Measurements from ENCODE around the gene PIGH.

PIGH gene

DNA sequence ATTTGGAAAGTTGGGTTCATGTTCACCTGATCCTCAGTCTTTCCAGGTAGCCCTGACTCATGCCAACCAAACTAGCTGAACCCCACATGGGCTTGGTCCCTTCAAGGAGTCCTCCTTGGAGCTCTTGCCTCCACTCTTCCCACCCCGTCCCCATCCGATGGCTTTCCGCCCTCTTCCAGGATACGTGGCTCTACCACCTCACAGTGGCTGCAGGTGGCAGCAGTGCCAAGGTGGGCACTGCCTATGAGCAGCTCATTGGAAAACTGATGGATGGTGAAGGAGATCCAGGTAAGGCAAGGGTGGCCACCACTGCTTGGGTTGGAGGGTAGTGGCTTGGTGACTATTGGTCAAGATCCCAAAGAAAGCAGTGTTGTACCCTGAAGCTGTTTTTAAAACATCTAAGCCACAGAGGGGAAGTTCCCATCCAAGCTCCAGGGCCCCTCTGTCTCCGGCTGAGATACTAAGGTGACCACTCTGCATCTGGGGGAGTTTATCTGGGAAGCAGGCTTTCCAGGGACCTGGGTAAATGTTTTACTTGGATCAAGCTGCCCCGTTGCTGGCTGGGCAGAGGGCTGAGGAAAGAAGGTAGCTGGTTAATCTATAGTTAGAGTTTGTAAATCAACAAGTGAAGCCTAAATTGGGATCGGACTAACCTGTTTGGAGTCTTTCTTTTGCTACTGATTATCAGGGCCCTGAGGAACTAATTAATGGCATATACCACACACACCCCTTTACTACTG lies 23.7 kb downstream of the PIGH start:
- in situ Hi-C loops (cut with MboI; ENCODE audit: low sequenced_read_pairs), result no loop called here

DNA sequence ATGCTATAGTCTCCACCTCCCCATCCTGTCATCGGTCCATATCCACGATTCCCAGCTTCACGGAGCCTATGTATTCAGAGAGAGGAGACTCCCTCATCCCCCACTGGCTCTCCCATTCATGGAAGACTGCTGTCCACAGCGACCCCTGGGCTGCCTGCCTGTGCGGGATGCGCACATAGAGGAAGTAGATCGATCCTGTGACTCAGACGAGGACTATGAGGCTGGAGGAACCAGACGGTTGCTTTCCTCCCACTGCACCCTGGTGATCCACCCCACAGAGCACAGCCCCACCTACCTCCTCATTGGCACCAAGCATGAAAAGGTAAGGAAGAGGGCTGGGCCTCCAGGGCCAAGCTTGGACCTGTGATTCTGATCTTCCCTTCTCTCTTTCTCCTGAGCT lies 24.4 kb downstream of the PIGH start:
- in situ Hi-C loops (cut with MboI; ENCODE audit: low sequenced_read_pairs), result no loop called here

DNA sequence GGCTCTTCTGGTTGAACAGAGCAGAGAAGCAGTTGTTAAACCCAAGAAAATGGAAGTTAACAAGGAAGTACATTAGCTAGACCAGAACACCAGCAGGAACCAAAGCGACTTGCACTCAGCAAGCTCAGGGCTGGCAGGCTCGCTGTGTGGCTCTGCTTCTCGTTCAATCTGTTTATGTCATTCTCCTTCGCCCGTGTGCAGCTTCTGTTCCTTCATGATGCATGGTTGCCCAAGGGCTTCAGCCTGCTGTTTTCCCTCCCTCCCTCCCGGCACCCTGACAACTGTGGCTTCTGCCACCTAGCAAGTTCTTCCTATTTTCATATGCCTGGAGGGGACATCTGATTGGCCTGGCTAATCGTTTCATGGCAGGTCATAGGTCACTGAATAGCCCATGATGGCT lies 25.3 kb downstream of the PIGH start:
- in situ Hi-C loops (cut with MboI; ENCODE audit: low sequenced_read_pairs), result no loop called here

DNA sequence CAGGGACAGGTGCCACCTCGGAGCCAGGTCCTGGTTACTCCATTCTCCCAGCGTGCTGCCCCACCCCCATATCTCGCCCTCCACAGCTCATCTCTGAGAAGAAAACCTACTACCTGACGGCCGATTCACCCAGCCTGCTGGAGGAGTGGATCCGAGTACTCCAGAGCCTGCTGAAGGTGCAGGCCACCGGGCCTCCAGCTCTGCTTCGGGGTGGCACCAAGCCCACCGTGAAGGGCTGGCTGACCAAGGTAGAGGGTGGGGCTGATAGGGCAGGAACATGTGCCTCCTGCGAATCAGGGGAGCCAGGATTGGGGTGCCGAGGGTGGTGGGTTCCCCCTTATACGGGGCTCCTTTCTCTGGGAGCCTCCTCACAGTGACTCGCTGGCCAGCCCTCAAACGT lies 25.9 kb downstream of the PIGH start:
- in situ Hi-C loops (cut with MboI; ENCODE audit: low sequenced_read_pairs), result no loop called here

DNA sequence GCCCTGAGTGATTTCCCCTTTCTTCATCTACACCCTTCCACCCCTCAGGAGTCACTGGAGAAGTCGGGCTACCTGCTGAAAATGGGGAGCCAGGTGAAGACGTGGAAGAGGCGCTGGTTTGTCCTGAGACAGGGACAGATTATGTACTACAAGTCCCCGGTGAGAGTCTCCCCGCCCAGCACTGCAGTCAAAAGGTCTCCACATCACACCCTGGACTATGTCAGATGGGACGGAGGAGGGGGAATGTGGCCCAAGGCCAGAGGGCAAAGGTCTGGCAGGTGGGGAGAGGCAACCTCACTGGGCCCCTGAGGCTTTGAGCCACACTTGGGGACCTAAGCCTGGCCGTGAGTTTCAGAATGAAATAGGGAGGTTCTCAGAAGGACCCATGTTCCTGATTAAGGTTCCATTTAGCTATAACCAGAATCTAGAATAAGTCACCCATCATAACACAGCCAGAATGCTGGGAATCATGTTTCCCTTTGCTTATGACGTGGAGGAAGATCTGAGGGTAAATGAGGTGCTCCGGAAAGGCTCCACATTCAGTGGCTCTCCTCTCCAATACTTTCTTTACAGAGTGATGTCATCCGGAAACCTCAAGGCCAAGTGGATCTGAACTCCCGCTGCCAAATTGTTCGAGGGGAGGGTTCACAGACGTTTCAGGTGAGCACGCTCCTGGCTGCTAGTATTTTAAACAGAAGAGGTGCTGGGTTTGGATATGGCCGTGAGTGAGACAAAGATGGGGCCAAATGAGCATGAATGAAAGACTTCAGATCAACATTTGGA lies 26.6 kb downstream of the PIGH start:
- in situ Hi-C loops (cut with MboI; ENCODE audit: low sequenced_read_pairs), result no loop called here

DNA sequence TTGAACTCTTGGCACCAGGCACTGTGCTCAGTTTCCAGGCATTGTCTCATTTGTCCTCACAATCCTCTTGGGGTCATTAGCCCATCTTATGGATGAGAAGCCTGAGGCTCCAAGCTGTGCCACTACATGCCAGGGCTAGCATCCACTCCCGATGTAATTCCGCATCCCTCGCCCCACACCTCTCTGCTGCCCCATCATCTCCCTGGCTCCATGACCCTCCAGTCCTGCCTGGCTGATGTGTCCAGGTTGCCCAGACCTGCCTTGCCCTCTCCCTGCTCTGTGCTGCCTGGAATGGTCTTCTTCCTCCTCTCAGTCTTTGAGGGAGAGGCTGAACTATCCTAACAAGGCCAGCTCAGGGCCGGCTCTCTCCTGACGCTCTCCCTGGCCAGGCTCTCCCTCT lies 27.5 kb downstream of the PIGH start:
- in situ Hi-C loops (cut with MboI; ENCODE audit: low sequenced_read_pairs), result no loop called here

DNA sequence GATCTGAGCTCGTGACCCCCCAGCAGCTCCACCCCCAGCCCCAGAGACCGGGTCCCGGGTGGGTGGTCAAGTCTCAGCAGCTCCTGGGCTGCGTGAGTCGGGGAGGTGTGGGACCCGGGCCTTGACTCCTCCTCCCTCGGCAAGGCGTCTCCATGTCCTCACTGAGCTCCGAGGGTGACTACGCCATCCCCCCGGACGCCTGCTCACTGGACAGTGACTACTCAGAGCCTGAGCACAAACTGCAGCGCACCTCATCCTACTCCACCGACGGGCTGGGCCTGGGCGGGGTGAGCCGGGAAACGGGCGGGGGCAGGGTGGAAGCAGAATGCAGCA lies 28.1 kb downstream of the PIGH start:
- in situ Hi-C loops (cut with MboI; ENCODE audit: low sequenced_read_pairs), result no loop called here

DNA sequence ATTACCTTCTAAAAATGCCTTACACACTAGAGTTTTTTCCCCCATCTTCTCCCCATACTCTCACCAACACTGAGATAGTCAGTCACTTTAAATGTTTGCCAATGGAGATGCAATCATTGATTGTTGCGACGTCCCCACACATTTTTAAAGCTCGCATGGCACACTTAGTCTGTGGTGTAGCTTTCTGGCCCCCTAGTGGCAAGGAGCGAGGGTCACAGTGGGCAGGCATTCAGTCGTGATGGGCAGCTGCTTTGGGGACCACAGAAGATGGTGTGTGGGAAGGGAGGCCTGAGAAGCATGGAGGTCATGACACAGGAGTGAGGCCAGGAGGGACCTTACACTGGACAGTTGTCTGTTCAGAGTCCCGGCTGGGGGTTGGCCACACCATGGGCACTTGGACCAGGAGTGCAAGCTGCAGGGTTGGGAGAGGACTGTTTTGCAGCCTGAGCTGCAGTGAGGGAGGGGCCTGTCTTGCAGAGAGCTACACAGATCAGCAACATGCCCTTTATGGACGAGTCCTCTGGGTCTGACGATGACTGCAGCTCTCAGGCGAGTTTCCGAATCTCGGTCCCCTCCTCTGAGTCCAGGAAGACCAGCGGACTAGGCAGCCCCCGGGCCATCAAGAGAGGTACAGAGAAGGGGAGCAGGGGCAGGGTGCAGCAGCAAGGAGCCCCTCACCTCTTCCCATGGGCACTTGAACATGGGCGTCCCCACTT lies 28.6 kb downstream of the PIGH start:
- in situ Hi-C loops (cut with MboI; ENCODE audit: low sequenced_read_pairs), result no loop called here

DNA sequence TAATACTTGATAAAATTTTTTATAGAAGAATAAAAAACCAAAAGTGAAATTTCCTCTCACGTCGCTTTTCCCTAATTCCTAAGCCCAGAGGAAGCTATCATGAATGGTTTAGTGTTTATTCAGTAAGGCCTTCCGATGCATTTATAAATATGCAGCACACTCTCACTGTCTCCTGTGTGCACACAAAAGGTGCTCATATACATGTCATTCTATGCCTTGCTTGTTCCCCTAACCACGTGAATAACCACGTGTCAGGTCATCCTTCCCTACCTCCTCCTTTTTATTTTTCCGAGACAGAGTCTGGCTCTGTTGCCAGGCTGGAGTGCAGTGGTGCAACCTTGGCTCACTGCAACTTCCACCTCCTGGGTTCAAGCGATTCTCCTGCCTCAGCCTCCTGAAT lies 29.6 kb downstream of the PIGH start:
- in situ Hi-C loops (cut with MboI; ENCODE audit: low sequenced_read_pairs), result no loop called here

DNA sequence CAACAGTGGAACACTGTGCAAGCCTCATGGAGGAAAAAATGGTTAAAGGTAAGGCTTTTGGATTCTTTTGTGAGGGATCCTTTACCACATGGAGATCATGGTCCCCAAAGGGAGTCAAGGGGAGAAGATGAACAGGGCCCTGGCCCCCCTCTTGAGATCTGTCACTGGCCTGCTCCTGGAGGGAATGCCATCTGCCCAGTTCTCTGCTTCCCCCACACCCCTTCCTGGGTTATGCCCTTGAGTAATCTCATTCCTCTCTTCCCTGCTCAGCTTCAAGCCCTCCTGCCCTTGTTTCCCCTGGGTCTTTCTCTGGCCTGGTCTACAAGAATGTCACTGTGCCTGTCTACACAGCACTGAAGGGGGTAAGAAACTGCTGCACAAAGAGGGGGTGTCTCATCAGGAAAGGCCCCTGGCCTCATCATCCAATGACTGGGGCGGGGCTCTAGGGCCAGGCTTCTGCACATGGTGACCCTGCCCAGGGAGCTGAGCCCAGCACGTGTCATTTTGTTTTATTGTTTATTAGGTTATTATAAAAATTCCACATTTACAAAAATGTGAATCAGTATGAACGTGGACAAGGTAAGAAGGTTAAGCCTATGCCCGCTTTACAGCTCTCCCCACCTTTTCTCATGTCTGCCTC lies 30.3 kb downstream of the PIGH start:
- in situ Hi-C loops (cut with MboI; ENCODE audit: low sequenced_read_pairs), result no loop called here

DNA sequence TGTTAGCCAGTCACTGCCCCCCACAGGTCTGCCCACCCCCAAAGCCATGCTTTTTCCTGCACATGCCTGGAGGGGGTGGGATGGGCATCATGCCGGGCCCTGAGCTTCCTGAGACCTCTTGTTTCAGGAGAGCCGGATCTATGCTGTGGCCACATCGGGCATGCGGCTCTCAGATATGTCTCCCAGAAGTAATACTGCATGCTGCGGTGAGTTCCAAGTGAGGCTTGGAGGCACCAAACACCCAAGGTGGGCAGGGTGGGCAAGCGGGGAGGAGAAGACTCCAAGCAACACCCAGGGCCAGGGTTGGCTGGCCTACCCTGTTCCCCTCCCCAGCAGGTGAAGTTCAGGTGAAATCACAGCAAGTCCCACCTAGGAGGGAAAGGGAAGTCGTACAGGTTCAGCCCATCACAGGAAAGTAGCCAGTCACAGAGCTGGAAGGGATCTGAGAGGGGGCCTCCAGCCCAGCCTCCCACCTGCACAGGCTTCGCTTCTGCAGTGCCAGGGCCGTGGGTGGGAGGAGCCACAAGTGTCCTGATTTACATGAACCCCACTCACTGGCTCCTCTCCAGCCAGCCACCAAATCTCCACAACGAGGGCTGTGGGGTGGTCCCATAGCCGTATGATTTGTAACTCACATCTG lies 30.9 kb downstream of the PIGH start:
- in situ Hi-C loops (cut with MboI; ENCODE audit: low sequenced_read_pairs), result no loop called here

DNA sequence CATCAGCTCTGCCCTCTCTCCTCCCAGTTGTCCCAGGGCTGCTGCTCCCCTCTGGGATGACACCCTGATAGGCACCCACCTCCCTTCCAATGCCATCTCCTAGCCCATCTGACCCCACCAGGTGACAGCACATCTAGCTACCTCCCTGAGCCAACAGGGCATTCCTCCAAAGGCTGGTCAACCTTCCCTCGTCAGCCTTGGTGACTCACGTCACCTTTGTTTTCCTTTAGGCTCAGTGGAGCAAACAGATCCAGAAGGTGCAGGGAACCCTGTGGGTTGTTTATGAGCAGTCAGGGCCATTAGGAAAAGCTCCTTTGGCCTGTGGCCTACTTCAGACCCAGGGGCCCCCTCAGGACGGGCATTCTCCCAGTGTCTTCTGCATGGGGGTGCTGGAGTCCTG lies 32.4 kb downstream of the PIGH start:
- in situ Hi-C loops (cut with MboI; ENCODE audit: low sequenced_read_pairs), result no loop called here

DNA sequence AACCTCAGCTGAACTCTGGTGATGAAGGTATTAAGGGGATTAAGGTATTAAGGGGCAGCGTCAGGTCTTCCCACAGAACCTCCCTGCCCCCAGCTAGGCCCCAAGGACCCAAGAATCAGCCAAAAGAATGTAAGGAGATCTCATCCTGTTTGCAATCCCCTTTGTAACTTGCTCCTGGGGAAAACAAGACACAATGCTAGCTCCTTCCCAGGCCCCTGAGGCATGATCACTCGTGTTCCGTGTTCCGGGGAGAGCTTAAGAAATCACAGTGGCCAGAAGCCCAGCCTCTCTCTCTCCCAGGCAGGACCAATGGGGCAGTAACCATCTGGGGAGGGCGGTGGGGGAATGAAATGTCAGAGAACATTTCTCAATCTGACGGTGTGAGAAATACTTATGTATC lies 33.2 kb downstream of the PIGH start:
- in situ Hi-C loops (cut with MboI; ENCODE audit: low sequenced_read_pairs), result no loop called here

DNA sequence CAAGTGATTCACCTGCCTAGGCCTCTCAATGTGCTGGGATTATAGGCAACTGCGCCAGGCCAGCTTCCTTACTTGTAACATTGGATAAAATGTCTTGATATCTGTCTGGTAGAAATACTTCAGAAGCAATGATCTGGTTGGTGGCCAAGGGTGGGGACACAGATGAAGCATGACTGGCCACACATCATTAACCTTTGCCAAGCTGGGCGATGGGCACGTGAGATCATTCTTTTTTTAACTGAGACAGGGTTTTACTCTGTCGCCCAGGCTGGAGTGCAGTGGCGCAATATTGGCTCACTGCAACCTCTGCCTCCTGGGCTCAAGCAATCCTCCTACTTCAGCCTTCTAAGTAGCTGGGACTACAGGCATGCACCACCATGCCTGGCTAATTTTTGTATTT lies 35.8 kb downstream of the PIGH start:
- in situ Hi-C loops (cut with MboI; ENCODE audit: low sequenced_read_pairs), result no loop called here

DNA sequence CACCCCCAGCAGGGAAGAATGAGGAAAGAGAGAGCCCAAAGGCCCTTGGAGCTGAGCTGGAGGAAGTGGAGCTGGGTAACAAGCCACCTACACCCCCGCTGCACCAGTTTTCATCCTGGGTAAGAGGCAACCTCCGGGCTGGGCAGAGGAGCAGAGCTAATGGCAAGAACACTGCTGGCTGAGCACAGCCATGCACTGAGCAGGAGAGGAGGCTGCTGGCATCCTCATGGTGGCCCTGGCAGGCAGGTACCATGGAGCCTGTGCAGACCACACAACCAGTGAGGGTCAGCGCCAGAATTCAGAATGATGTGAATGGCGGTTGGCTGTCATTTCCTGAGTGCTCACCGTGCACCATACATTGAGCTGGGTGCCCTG lies 37.3 kb downstream of the PIGH start:
- in situ Hi-C loops (cut with MboI; ENCODE audit: low sequenced_read_pairs), result no loop called here

DNA sequence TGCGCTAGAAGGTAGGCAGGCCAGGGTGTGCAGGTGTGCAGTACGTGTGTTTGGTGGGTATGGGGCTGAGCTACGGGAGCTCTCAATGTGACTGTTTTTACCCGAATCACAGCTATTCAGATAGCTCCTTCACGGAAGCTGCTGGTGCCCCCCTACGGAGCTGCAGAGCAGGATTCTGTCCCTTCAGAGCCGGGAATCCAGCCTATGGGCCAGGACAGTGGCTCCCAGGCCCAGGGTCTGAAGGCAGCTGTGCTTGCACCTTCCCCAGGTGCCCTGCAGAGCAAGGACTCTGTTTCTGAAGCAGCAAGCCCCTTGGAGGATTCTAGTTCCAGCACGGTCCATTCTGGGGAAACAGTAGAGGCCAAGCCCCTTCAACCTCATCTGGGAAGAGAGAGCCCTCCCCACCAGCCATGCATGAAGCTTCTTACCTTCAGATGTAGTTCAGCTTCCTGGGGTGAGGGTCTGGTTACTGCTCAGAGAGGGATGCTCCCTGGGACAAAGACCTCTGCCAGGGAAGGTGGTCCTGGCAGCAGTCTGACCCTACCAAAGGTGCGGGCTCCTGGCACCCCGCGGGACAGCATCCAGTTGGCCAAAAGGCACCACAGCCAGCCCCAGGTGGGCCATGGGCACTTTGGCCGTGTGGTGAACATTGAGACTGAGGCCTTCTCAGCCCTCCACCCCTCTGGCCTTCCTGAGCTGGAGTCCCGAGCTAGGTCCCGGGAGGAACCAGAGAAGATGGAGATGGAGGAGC lies 37.9 kb downstream of the PIGH start:
- in situ Hi-C loops (cut with MboI; ENCODE audit: low sequenced_read_pairs), result no loop called here

DNA sequence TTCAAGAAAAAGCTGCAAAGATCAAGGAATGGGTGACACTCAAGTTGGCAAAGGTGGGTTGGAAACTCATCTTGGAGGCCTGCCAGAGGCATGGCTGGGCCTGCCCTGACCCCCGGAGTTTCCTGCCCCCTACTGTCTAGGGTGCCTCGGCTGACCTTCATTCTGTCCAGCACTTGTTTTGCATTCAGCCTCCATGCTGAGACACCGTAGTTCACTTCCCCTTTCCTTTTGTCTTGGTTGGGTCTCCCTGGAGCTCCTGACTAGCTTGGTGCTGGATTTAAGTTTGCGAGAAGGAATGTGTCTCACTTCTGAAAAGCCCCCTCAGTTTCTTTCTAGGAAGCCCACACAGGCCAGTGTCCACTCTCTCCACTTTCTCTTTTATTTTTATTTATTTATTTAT lies 40.4 kb downstream of the PIGH start:
- in situ Hi-C loops (cut with MboI; ENCODE audit: low sequenced_read_pairs), result no loop called here

DNA sequence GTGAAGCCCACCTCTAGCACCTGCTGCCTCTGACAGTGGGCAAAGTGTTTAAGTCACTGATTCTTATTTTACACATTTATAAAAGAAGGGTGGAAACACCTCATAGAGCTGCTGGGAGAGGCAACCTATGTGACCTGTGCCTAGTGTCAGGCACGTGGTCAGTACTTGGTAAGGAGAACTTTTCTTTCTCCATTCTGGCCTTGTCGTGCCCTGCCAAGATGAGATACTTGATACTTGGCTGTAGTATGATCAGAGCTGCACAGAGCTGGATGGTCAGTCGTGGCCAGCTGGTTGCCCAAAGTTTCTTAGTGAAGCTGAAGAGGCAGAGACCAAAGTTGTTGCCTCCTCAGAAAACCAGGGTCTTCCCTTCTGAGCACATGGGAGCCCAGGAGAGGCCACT lies 42.4 kb downstream of the PIGH start:
- in situ Hi-C loops (cut with MboI; ENCODE audit: low sequenced_read_pairs), result no loop called here

DNA sequence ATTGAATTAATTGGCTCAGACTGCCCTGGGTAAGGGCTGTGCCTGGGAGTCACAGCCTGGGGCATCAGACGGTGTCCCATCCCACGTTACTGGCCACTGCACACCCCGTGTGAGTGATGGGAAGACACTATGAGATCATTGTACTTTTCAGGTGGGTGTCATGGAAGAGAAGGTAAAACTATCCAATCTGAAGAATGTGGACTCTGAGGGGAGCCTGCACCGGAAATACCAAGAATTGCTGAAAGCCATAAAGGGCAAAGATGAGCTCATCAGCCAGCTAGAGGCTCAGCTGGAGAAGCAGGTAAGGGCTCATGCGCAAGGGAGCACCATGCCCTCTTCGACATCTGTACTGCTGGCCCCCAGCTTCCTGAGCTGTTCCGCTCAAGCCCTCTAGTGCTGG lies 43.0 kb downstream of the PIGH start:
- in situ Hi-C loops (cut with MboI; ENCODE audit: low sequenced_read_pairs), result no loop called here

DNA sequence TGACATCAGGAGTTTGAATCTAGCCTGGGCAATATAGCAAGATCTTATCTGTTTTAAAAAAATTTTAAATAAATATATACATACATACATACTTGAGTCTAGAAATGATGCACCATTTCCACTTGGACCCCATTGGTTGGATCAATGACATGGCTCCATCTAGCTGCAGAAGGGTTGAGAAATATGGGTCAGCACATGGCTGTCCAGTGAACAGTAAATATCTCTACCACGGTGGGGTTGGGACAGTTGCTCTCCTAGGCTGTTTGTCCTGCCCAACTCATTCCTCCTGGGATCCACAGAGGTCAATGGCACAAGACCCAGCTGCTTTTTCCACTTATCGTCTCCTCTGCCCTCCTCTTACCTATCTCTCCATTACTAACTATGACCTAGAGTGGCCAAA lies 43.4 kb downstream of the PIGH start:
- in situ Hi-C loops (cut with MboI; ENCODE audit: low sequenced_read_pairs), result no loop called here
